ENCODE measurements around the gene UPK1B.

- TF ChIP-seq, protein P1, sequence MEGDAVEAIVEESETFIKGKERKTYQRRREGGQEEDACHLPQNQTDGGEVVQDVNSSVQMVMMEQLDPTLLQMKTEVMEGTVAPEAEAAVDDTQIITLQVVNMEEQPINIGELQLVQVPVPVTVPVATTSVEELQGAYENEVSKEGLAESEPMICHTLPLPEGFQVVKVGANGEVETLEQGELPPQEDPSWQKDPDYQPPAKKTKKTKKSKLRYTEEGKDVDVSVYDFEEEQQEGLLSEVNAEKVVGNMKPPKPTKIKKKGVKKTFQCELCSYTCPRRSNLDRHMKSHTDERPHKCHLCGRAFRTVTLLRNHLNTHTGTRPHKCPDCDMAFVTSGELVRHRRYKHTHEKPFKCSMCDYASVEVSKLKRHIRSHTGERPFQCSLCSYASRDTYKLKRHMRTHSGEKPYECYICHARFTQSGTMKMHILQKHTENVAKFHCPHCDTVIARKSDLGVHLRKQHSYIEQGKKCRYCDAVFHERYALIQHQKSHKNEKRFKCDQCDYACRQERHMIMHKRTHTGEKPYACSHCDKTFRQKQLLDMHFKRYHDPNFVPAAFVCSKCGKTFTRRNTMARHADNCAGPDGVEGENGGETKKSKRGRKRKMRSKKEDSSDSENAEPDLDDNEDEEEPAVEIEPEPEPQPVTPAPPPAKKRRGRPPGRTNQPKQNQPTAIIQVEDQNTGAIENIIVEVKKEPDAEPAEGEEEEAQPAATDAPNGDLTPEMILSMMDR (IDR thresholded peaks at IDR 0.05), result no peak
- no peak for TF ChIP-seq ZFX (IDR thresholded peaks at IDR 0.05; ENCODE audit: borderline replicate concordance)
Measured at GRCh38 chr3:119194237-119195150, 21.1 kb downstream of the UPK1B start.
